Neural cell (in vitro differentiated cells): ENCODE measurements around the gene AASS. TPM values are rescaled to one million over a fixed set of nuclear protein-coding genes. Genes with fewer than 3 reads are reported as not detected.

Experiments used
- H2AFZ ChIP-seq: fragments of 200-600, 300-800 bp; sonication (generic), shearing (Covaris generic); 2 replicates; pipeline ENCODE4 v1.6.0; 2014; ENCODE audit warnings: low read depth, mild to moderate bottlenecking, antibody characterized with exemption, low read length, moderate library complexity
- H3F3A ChIP-seq: fragments of 200-600 bp; shearing (Covaris generic); 2 replicates; pipeline ENCODE4 v1.6.1; 2016; ENCODE audit warnings: mild to moderate bottlenecking, moderate library complexity, mixed read lengths, antibody characterized with exemption, low read length; ENCODE audit not compliant: insufficient read depth, poor library complexity, severe bottlenecking
- H3K27ac ChIP-seq: fragments of 200-600, 300-800 bp; sonication (generic), shearing (Covaris generic); 2 replicates; pipeline ENCODE4 v1.5.1; 2014; ENCODE audit warnings: mild to moderate bottlenecking, low read length, moderate library complexity
- H3K27me3 ChIP-seq: fragments of 300-800, 200-600 bp; sonication (generic), shearing (Covaris generic); 2 replicates; pipeline ENCODE4 v1.6.0; 2014; ENCODE audit warnings: mild to moderate bottlenecking, low read depth, low read length, moderate library complexity; ENCODE audit not compliant: insufficient read depth
- H3K36me3 ChIP-seq: fragments of 300-800, 200-600 bp; sonication (generic), shearing (Covaris generic); 2 replicates; pipeline ENCODE4 v1.5.1; 2014; ENCODE audit warnings: mild to moderate bottlenecking, antibody characterized with exemption, low read length, moderate library complexity; ENCODE audit not compliant: insufficient read depth
- H3K4me2 ChIP-seq: fragments of 300-800, 200-600 bp; sonication (generic), shearing (Covaris generic); 2 replicates; pipeline ENCODE4 v1.6.0; 2014; ENCODE audit warnings: mild to moderate bottlenecking, low read length
- H3K4me3 ChIP-seq: fragments of 300-800, 200-600 bp; sonication (generic), shearing (Covaris generic); 2 replicates; pipeline ENCODE4 v1.5.1; 2014; ENCODE audit warnings: mild to moderate bottlenecking, low read length, moderate library complexity
- H3K79me2 ChIP-seq: fragments of 200-600 bp; shearing (Covaris generic); replicated peaks from 2 replicates; pipeline ENCODE4 v1.6.0; 2014; ENCODE audit warnings: mild to moderate bottlenecking, low read length, moderate library complexity; ENCODE audit not compliant: insufficient read depth
- H3K9ac ChIP-seq: fragments of 300-800, 200-600 bp; sonication (generic), shearing (Covaris generic); 2 replicates; pipeline ENCODE4 v1.6.1; 2016; ENCODE audit warnings: mild to moderate bottlenecking, low read length, mixed read lengths
- H3K9me2 ChIP-seq: fragments of 200-600 bp; shearing (Covaris generic); 2 replicates; pipeline ENCODE4 v1.6.1; 2016; ENCODE audit warnings: mild to moderate bottlenecking, low read length, mixed read lengths; ENCODE audit not compliant: insufficient read depth
- H3K9me3 ChIP-seq: fragments of 200-600, 300-800 bp; sonication (generic), shearing (Covaris generic); 2 replicates; pipeline ENCODE4 v1.6.1; 2016; ENCODE audit warnings: mild to moderate bottlenecking, mixed run types, low read length, moderate library complexity, mixed read lengths
- H4K20me1 ChIP-seq: fragments of 200-600 bp; shearing (Covaris generic); 2 replicates; pipeline ENCODE4 v1.6.1; 2016; ENCODE audit warnings: mild to moderate bottlenecking, mixed run types; ENCODE audit not compliant: insufficient read depth
- CTCF ChIP-seq: fragments of 450-650 bp; IDR thresholded peaks from 2 replicates; pipeline ENCODE4 v1.5.1; 2014; ENCODE audit warnings: antibody characterized with exemption, mild to moderate bottlenecking, moderate library complexity; ENCODE audit not compliant: poor library complexity, severe bottlenecking
- EP300 ChIP-seq: fragments of 450-650 bp; conservative IDR thresholded peaks from 2 replicates; pipeline ENCODE4 v1.6.1; 2014; ENCODE audit warnings: antibody characterized with exemption, mild to moderate bottlenecking, moderate library complexity; ENCODE audit not compliant: poor library complexity, severe bottlenecking
- EZH2 ChIP-seq: fragments of 200-600, 300-800 bp; shearing (Covaris generic), sonication (generic); IDR thresholded peaks from 2 replicates; pipeline ENCODE4 v1.6.1; 2014; ENCODE audit warnings: antibody characterized with exemption, low read length, borderline replicate concordance, mild to moderate bottlenecking; ENCODE audit not compliant: insufficient read depth, poor library complexity, severe bottlenecking
- MXI1 ChIP-seq: fragments of 450-650 bp; conservative IDR thresholded peaks from 2 replicates; pipeline ENCODE4 v1.6.1; 2014; ENCODE audit warnings: antibody characterized with exemption, mild to moderate bottlenecking; ENCODE audit not compliant: poor library complexity, severe bottlenecking
- POLR2AphosphoS5 ChIP-seq: IDR thresholded peaks from 2 replicates; pipeline ENCODE4 v1.6.1; 2012
- RAD21 ChIP-seq: fragments of 450-650 bp; conservative IDR thresholded peaks from 2 replicates; pipeline ENCODE4 v1.6.1; 2014; ENCODE audit warnings: antibody characterized with exemption, mild to moderate bottlenecking, moderate library complexity
- REST ChIP-seq: IDR thresholded peaks from 2 replicates; pipeline ENCODE4 v1.6.1; 2012; ENCODE audit warnings: borderline replicate concordance
- SMC3 ChIP-seq: fragments of 450-650 bp; conservative IDR thresholded peaks from 2 replicates; pipeline ENCODE4 v1.6.1; 2014; ENCODE audit warnings: antibody characterized with exemption, mild to moderate bottlenecking, moderate library complexity; ENCODE audit not compliant: poor library complexity
- TAF1 ChIP-seq: IDR thresholded peaks from 2 replicates; pipeline ENCODE4 v1.6.1; 2012; ENCODE audit warnings: low read depth
- polyA plus RNA-seq: library from polyadenylated mRNA; depleted of rRNA; stranded (reverse); fragments of >200 nt; gene quantifications from 2 replicates; pipeline ENCODE4 v1.2.3, GENCODE V29; 2014

Gene AASS
- polyA plus RNA-seq, 1 donor from 2014 or later: 12.5 TPM

GRCh38 chr7:122136639-122137245 is 7.3 kb downstream of the AASS start:
- no peaks in the 10 kb centered on the region for H3K9me2 ChIP-seq
- H3K9ac ChIP-seq: no peak overlapping the region
- H3K4me3 ChIP-seq: no peak overlapping the region
- H2AFZ ChIP-seq: no peak overlapping the region
- no peaks in the 10 kb centered on the region for H3F3A ChIP-seq
- TF ChIP-seq POLR2AphosphoS5: no peak
- TF ChIP-seq TAF1: no peak
- TF ChIP-seq EZH2: no peak
- no peak for TF ChIP-seq REST
- no peak for TF ChIP-seq MXI1
- no peak for TF ChIP-seq CTCF
- TF ChIP-seq EP300: no peak
- no peak for TF ChIP-seq SMC3
- no peak for TF ChIP-seq RAD21
- H3K4me2 ChIP-seq: no peak overlapping the region
- H4K20me1 ChIP-seq: no peaks in the 10 kb centered on the region
- no peaks in the 10 kb centered on the region for H3K36me3 ChIP-seq
- no peaks in the 10 kb centered on the region for H3K9me3 ChIP-seq
- H3K79me2 ChIP-seq: peaks cover 76% of the 10 kb centered on the region
- H3K27ac ChIP-seq: no peak overlapping the region
- no peaks in the 10 kb centered on the region for H3K27me3 ChIP-seq

GRCh38 chr7:122136078-122136477 is 8.0 kb downstream of the AASS start:
- no peak for TF ChIP-seq POLR2AphosphoS5
- no peak for TF ChIP-seq RAD21
- TF ChIP-seq REST: no peak
- no peak for TF ChIP-seq EP300
- no peak for TF ChIP-seq CTCF
- TF ChIP-seq EZH2: no peak
- no peak for TF ChIP-seq MXI1
- TF ChIP-seq TAF1: no peak
- Histone ChIP-seq H3K9me2 (no peaks in the 10 kb centered on the region), H3K79me2 (peaks cover 69% of the 10 kb centered on the region), H3K4me2 (no peak overlapping the region), H3K9me3 (no peaks in the 10 kb centered on the region), H3K4me3 (no peak overlapping the region), H3K36me3 (no peaks in the 10 kb centered on the region), H4K20me1 (no peaks in the 10 kb centered on the region), H3K27ac (no peak overlapping the region), H3K27me3 (no peaks in the 10 kb centered on the region), H3F3A (no peaks in the 10 kb centered on the region), H3K9ac (no peak overlapping the region), H2AFZ (no peak overlapping the region)
